Osteoblast (primary cell): ENCODE results near the gene SNCAIP. TPM values are rescaled to one million over a fixed set of nuclear protein-coding genes. Genes with fewer than 3 reads are reported as not detected.

Source experiments
- DNase-seq: peaks from one replicate; pipeline ENCODE4 v3.0.0; 2011; ENCODE audit warnings: low spot score, mixed read lengths; ENCODE audit not compliant: insufficient read length; ENCODE audit errors: missing footprints
- H2AFZ ChIP-seq: 2 replicates; pipeline ENCODE4 v1.6.0; 2011; ENCODE audit warnings: mild to moderate bottlenecking, low read length
- H3K27ac ChIP-seq: 2 replicates; pipeline ENCODE4 v1.5.1; 2011; ENCODE audit warnings: mild to moderate bottlenecking, low read depth, low read length, moderate library complexity
- H3K27me3 ChIP-seq: 2 replicates; pipeline ENCODE4 v1.6.0; 2012; ENCODE audit warnings: mild to moderate bottlenecking, control low read depth, inconsistent platforms, low read length, moderate library complexity; ENCODE audit not compliant: insufficient read depth
- H3K36me3 ChIP-seq: 2 replicates; pipeline ENCODE4 v1.5.1; 2011; ENCODE audit warnings: mild to moderate bottlenecking, low read length, control low read depth, moderate library complexity; ENCODE audit not compliant: insufficient read depth
- H3K4me1 ChIP-seq: 2 replicates; pipeline ENCODE4 v1.5.1; 2011; ENCODE audit warnings: mild to moderate bottlenecking, low read length, control low read depth, moderate library complexity; ENCODE audit not compliant: insufficient read depth
- H3K4me2 ChIP-seq: 2 replicates; pipeline ENCODE4 v1.6.0; 2011; ENCODE audit warnings: mild to moderate bottlenecking, low read length; ENCODE audit not compliant: insufficient read depth
- H3K4me3 ChIP-seq: fragments of 200-600 bp; sonication (generic); 3 replicates; pipeline ENCODE4 v1.5.1; 2012; ENCODE audit warnings: mild to moderate bottlenecking, low read length, inconsistent platforms; ENCODE audit not compliant: insufficient read depth
- H3K79me2 ChIP-seq: 2 replicates; pipeline ENCODE4 v1.6.0; 2012; ENCODE audit warnings: mild to moderate bottlenecking, low read length, control low read depth, inconsistent platforms; ENCODE audit not compliant: insufficient read depth
- H3K9me3 ChIP-seq: 2 replicates; pipeline ENCODE4 v1.5.1; 2011; ENCODE audit warnings: low read depth, low read length, control low read depth
- H4K20me1 ChIP-seq: 2 replicates; pipeline ENCODE4 v1.6.0; 2012; ENCODE audit warnings: mild to moderate bottlenecking, low read length, control low read depth; ENCODE audit not compliant: insufficient read depth
- total RNA-seq: library from RNA; depleted of rRNA; stranded (reverse); fragments of >200 nt; gene quantifications from 2 replicates; pipeline ENCODE4 v1.2.3, GENCODE V29; 2012
- TF ChIP-seq, protein P1 (sequence below): IDR thresholded peaks from 2 replicates; pipeline ENCODE4 v1.5.1; 2011; ENCODE audit warnings: mild to moderate bottlenecking, low read depth, low read length, moderate library complexity; ENCODE audit errors: extremely low read depth

The SNCAIP gene
- total RNA-seq, 1 donor: 6.2 TPM

DNA sequence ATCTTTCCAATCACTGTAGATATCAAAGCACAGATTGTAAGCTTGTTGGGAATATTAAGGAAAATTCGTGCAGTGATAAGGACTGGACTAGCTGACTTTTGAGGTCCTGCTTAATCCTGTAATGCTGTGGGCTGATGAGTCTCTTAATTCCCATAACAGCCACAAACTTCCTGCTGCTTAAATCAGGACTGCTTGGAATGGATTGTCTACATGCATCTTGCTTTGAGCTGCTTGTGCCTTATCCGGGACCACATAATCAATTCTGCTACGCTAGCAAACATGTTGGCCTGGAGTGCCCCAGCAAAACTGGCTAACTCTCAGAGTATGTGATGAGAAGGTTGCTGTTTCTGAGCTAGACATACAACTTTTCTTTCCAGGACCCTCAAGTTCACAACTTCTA is 79.6 kb downstream of the SNCAIP start:
- H3K79me2 ChIP-seq: no peaks in the 10 kb centered on the region
- no peaks in the 10 kb centered on the region for H4K20me1 ChIP-seq
- no peaks in the 10 kb centered on the region for H3K4me1 ChIP-seq
- H3K4me3 ChIP-seq: no peak overlapping the region
- H2AFZ ChIP-seq: no peak overlapping the region
- no peaks in the 10 kb centered on the region for H3K27me3 ChIP-seq
- TF ChIP-seq, protein P1, sequence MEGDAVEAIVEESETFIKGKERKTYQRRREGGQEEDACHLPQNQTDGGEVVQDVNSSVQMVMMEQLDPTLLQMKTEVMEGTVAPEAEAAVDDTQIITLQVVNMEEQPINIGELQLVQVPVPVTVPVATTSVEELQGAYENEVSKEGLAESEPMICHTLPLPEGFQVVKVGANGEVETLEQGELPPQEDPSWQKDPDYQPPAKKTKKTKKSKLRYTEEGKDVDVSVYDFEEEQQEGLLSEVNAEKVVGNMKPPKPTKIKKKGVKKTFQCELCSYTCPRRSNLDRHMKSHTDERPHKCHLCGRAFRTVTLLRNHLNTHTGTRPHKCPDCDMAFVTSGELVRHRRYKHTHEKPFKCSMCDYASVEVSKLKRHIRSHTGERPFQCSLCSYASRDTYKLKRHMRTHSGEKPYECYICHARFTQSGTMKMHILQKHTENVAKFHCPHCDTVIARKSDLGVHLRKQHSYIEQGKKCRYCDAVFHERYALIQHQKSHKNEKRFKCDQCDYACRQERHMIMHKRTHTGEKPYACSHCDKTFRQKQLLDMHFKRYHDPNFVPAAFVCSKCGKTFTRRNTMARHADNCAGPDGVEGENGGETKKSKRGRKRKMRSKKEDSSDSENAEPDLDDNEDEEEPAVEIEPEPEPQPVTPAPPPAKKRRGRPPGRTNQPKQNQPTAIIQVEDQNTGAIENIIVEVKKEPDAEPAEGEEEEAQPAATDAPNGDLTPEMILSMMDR: no peak
- no peaks in the 10 kb centered on the region for H3K9me3 ChIP-seq
- no peak overlapping the region for H3K4me2 ChIP-seq
- H3K27ac ChIP-seq: no peak overlapping the region
- H3K36me3 ChIP-seq: no peaks in the 10 kb centered on the region
- no peak for DNase-seq

DNA sequence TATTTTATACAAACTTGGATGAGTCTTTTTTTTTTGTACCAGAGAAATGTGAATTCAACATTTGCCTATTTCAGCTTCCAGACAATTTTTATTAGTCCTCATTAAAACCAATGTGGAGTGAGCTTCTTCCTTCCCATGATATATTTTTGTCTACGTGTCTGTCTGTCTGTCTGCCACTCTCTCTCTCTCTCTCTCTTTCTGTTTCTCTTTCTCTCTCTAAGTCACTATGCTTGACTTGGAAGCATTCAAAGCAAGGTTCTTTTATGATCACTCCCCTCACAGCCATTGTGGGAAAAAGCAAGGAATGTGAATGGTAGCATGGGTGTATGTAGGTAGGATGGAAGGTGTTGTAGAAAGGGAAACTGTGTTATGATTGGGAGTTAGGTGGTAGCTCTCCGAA is 80.2 kb downstream of the SNCAIP start:
- DNase-seq: no peak
- TF ChIP-seq, protein P1: no peak
- H3K27me3 ChIP-seq: no peaks in the 10 kb centered on the region
- H3K27ac ChIP-seq: no peak overlapping the region
- no peaks in the 10 kb centered on the region for H3K9me3 ChIP-seq
- H2AFZ ChIP-seq: no peak overlapping the region
- H3K4me3 ChIP-seq: no peak overlapping the region
- no peaks in the 10 kb centered on the region for H3K36me3 ChIP-seq
- H3K79me2 ChIP-seq: no peaks in the 10 kb centered on the region
- H3K4me2 ChIP-seq: no peak overlapping the region
- H3K4me1 ChIP-seq: no peaks in the 10 kb centered on the region
- no peaks in the 10 kb centered on the region for H4K20me1 ChIP-seq

DNA sequence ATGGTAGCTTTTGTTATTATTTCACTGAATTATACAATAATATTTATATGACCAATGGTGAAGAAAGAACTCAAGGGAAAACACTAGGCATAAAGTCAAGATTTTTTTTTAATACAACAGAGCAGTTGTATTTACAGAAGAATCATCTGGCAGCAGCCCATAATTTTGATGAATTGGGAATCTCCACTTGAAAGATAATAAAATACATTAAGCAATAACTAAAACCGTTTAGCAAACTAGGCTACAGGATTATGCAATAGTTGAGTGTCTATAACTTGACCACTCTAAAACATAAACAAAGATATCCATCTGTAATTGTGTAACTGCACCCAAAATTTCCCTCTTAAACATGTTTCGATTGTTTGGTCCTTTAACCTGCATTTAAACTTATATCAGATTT is 80.8 kb downstream of the SNCAIP start:
- Histone ChIP-seq H3K4me3 (no peak overlapping the region), H3K27ac (no peak overlapping the region), H3K4me2 (no peak overlapping the region), H3K27me3 (no peaks in the 10 kb centered on the region), H3K9me3 (no peaks in the 10 kb centered on the region), H3K79me2 (no peaks in the 10 kb centered on the region), H3K36me3 (no peaks in the 10 kb centered on the region), H2AFZ (no peak overlapping the region), H4K20me1 (no peaks in the 10 kb centered on the region), H3K4me1 (no peaks in the 10 kb centered on the region)
- no peak for DNase-seq
- TF ChIP-seq, protein P1: no peak

DNA sequence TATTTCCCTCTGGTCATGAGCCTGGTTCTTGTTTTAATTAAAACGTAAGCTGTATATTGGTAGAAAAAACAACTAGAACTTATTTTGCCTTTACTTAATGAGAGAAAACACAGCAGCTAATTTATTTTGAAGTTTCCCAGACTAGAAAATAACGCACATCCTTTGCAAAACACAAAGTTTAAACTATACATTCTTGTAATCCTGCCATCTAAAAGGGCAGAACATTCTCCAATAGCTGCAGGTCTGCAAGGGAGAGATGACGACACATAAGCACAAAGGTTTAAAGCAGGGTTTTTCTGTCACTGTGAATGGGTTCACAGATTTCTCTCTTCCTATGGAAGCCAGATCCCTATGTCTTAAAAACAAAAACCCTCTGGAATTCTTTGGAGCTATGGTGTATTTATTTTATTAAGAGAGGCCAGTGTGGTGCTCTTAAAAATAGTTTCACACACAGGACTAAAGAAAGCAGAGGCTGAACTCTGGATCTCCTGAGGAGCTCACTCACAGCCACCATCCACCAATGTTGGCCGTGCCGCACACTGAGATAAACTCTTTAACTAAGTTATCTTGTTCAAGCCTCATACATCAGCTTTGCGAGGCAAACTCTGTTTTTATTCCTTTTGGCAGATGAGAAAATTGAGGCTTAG is 82.4 kb downstream of the SNCAIP start:
- no peak overlapping the region for H3K27ac ChIP-seq
- H3K4me3 ChIP-seq: no peak overlapping the region
- no peaks in the 10 kb centered on the region for H4K20me1 ChIP-seq
- H2AFZ ChIP-seq: no peak overlapping the region
- H3K27me3 ChIP-seq: no peaks in the 10 kb centered on the region
- H3K36me3 ChIP-seq: no peaks in the 10 kb centered on the region
- TF ChIP-seq, protein P1: no peak
- peak; percentile 6 for DNase-seq
- no peak overlapping the region for H3K4me2 ChIP-seq
- H3K9me3 ChIP-seq: no peaks in the 10 kb centered on the region
- H3K4me1 ChIP-seq: no peaks in the 10 kb centered on the region
- H3K79me2 ChIP-seq: no peaks in the 10 kb centered on the region
